ENCODE measurements around the gene ARHGAP10. TPM values are rescaled to one million over a fixed set of nuclear protein-coding genes. Genes with fewer than 3 reads are reported as not detected.

ARHGAP10 gene
- total and polyA plus RNA-seq, 3 experiments from 2014 or later: 8.6 to 14.0 (median 9.7) TPM

GRCh38 chr4:148101235-148101634 lies 369.3 kb downstream of the ARHGAP10 start:
- POLR2A ChIA-PET: no interaction called here
- Mint-ChIP-seq H3K4me3 (no peak overlapping the region), H3K4me1 (peaks cover 18 to 39% (median 29%) of the 10 kb centered on the region in 3 donors), H3K36me3 (peaks cover 12 to 52% (median 13%) of the 10 kb centered on the region in 3 donors), H3K27me3 (peaks cover 0 to 2% of the 10 kb centered on the region in 2 donors), H3K9me3 (no peaks in the 10 kb centered on the region), H3K27ac (peak overlapping the region in 2 of 8 donors; percentile 8 to 20)
- H3K4me1 ChIP-seq (ENCODE audit: insufficient read depth, low read length): no peaks in the 10 kb centered on the region
- no peaks in the 10 kb centered on the region for H3K27me3 ChIP-seq (ENCODE audit: insufficient read depth, low read length, poor library complexity, severe bottlenecking)
- CTCF ChIA-PET: no interaction called here
- H3K36me3 ChIP-seq (ENCODE audit: insufficient read depth, low read length): no peaks in the 10 kb centered on the region
- H3K4me3 ChIP-seq (ENCODE audit: low read length): no peak overlapping the region
- no peak overlapping the region for H3K27ac ChIP-seq (ENCODE audit: low read depth, low read length)
- no peak for DNase-seq
- H3K9me3 ChIP-seq (ENCODE audit: low read length): no peaks in the 10 kb centered on the region

GRCh38 chr4:148101790-148102189 lies 369.9 kb downstream of the ARHGAP10 start:
- Mint-ChIP-seq H3K27ac (peak overlapping the region in 3 of 8 donors; percentile 19 to 48 (median 43)), H3K36me3 (peaks cover 15 to 57% (median 18%) of the 10 kb centered on the region in 3 donors), H3K27me3 (peaks cover 0 to 2% of the 10 kb centered on the region in 2 donors), H3K4me3 (no peak overlapping the region), H3K4me1 (peaks cover 18 to 43% (median 25%) of the 10 kb centered on the region in 3 donors), H3K9me3 (no peaks in the 10 kb centered on the region)
- Histone ChIP-seq H3K4me3 (ENCODE audit: low read length) (no peak overlapping the region), H3K27me3 (ENCODE audit: insufficient read depth, low read length, poor library complexity, severe bottlenecking) (no peaks in the 10 kb centered on the region), H3K27ac (ENCODE audit: low read depth, low read length) (no peak overlapping the region), H3K4me1 (ENCODE audit: insufficient read depth, low read length) (no peaks in the 10 kb centered on the region), H3K36me3 (ENCODE audit: insufficient read depth, low read length) (no peaks in the 10 kb centered on the region), H3K9me3 (ENCODE audit: low read length) (no peaks in the 10 kb centered on the region)
- CTCF ChIA-PET: no interaction called here
- POLR2A ChIA-PET: no interaction called here
- DNase-seq: no peak

- Histone ChIP-seq H3K4me1 (ENCODE audit: insufficient read depth, low read length) (no peaks in the 10 kb centered on the region), H3K27me3 (ENCODE audit: insufficient read depth, low read length, poor library complexity, severe bottlenecking) (no peaks in the 10 kb centered on the region), H3K4me3 (ENCODE audit: low read length) (no peak overlapping the region), H3K9me3 (ENCODE audit: low read length) (no peaks in the 10 kb centered on the region), H3K27ac (ENCODE audit: low read depth, low read length) (no peak overlapping the region), H3K36me3 (ENCODE audit: insufficient read depth, low read length) (no peaks in the 10 kb centered on the region)
- Mint-ChIP-seq H3K4me3 (no peak overlapping the region), H3K36me3 (peaks cover 22 to 68% (median 32%) of the 10 kb centered on the region in 3 donors), H3K4me1 (peaks cover 19 to 43% (median 20%) of the 10 kb centered on the region in 3 donors), H3K27me3 (no peaks in the 10 kb centered on the region), H3K27ac (peak overlapping the region in 1 of 8 donors; percentile 21), H3K9me3 (no peaks in the 10 kb centered on the region)
- ChIA-PET CTCF (no interaction called here), POLR2A (no interaction called here)
- DNase-seq: no peak
Measured at GRCh38 chr4:148103597-148104355, 371.9 kb downstream of the ARHGAP10 start.

DNA sequence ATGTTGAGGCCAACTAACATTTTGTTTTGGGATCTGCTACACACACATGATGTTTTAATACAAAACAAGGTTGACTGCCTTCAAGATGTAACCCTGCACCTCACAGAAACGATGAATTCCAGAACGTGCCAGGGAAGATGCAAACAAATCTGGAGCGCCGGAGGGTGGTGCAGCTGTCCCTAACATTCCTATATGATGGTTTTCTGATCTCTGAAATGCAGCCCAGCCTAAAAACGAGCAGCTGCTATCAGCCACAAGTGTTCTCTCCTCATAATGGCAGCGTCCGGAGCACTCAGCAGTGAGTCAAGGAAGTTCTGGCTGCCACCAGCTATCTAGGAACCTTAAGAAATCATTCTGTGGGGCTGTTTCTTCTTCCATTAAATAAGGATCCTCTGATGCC lies 376.9 kb downstream of the ARHGAP10 start:
- H3K4me3 ChIP-seq (ENCODE audit: low read length): no peak overlapping the region
- no peak for DNase-seq
- H3K36me3 ChIP-seq (ENCODE audit: insufficient read depth, low read length): no peaks in the 10 kb centered on the region
- Mint-ChIP-seq H3K4me1 (peaks cover 7 to 43% (median 10%) of the 10 kb centered on the region in 3 donors), H3K27ac (peak overlapping the region in 1 of 8 donors; percentile 58), H3K9me3 (no peaks in the 10 kb centered on the region), H3K36me3 (peaks cover 26 to 90% (median 48%) of the 10 kb centered on the region in 3 donors), H3K4me3 (no peak overlapping the region), H3K27me3 (no peaks in the 10 kb centered on the region)
- CTCF ChIA-PET: no interaction called here
- POLR2A ChIA-PET: interaction anchor here (0.6 kb wide), 1 partner anchor 334 kb away, joined by 6 read pairs; the partner anchor contains the start of gene NR3C2
- H3K27me3 ChIP-seq (ENCODE audit: insufficient read depth, low read length, poor library complexity, severe bottlenecking): no peaks in the 10 kb centered on the region
- no peak overlapping the region for H3K27ac ChIP-seq (ENCODE audit: low read depth, low read length)
- H3K4me1 ChIP-seq (ENCODE audit: insufficient read depth, low read length): peaks cover 8% of the 10 kb centered on the region
- H3K9me3 ChIP-seq (ENCODE audit: low read length): no peaks in the 10 kb centered on the region

DNA sequence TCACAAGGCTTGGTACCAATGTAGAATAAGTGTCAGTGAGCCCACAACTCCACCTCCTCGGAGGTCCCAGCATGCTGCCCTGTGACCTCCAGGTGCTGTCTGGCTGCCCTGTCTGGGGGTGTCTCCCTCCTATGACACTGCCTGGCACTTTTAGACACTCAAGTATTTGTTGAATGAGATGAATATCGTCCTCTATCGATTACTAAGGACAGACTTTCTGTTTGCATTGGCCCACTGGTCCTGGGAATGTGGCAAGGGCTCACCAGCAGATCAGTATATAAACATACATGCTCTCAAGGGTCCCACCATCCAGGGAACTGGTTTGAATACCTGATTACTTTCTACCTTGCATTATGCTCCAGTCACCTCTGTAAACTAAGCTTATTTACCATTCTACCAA lies 377.3 kb downstream of the ARHGAP10 start:
- ChIA-PET CTCF (no interaction called here), POLR2A (interaction anchor here (0.6 kb wide), 1 partner anchor 333 kb away, joined by 6 read pairs; the partner anchor contains the start of gene NR3C2)
- peaks cover 10 to 46% (median 11%) of the 10 kb centered on the region in 3 donors for H3K4me1 Mint-ChIP-seq
- H3K4me3 ChIP-seq (ENCODE audit: low read length): no peak overlapping the region
- no peaks in the 10 kb centered on the region for H3K36me3 ChIP-seq (ENCODE audit: insufficient read depth, low read length)
- H3K27ac Mint-ChIP-seq: peak overlapping the region in 2 of 8 donors; percentile 51 to 58
- H3K27me3 ChIP-seq (ENCODE audit: insufficient read depth, low read length, poor library complexity, severe bottlenecking): no peaks in the 10 kb centered on the region
- peaks cover 8% of the 10 kb centered on the region for H3K4me1 ChIP-seq (ENCODE audit: insufficient read depth, low read length)
- no peak overlapping the region for H3K4me3 Mint-ChIP-seq
- no peak for DNase-seq
- no peaks in the 10 kb centered on the region for H3K9me3 Mint-ChIP-seq
- peaks cover 24 to 92% (median 48%) of the 10 kb centered on the region in 3 donors for H3K36me3 Mint-ChIP-seq
- no peak overlapping the region for H3K27ac ChIP-seq (ENCODE audit: low read depth, low read length)
- H3K27me3 Mint-ChIP-seq: no peaks in the 10 kb centered on the region
- no peaks in the 10 kb centered on the region for H3K9me3 ChIP-seq (ENCODE audit: low read length)

DNA sequence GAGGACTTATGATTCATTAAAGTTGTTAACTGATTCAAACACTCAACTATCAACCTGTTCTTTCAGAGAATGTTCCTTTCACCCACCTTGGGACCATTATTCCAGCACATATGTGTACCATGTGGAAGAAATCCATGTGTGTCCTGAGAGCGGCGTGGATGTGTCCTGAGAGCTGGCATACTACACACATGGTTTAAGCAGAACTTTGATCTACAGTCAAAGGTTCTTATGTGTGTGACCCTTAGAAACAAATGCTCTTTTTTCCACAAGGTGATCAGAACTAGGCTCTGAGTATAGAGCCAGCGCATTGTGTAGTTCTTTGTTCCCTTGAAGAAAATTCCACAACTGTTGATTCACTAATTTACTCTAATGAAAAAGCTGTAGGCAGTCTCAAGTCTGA lies 378.3 kb downstream of the ARHGAP10 start:
- no peaks in the 10 kb centered on the region for H3K27me3 Mint-ChIP-seq
- peaks cover 24 to 95% (median 48%) of the 10 kb centered on the region in 3 donors for H3K36me3 Mint-ChIP-seq
- no peak overlapping the region for H3K4me3 Mint-ChIP-seq
- CTCF ChIA-PET: no interaction called here
- no peaks in the 10 kb centered on the region for H3K9me3 Mint-ChIP-seq
- H3K27ac ChIP-seq (ENCODE audit: low read depth, low read length): no peak overlapping the region
- H3K4me3 ChIP-seq (ENCODE audit: low read length): no peak overlapping the region
- POLR2A ChIA-PET: no interaction called here
- no peak for DNase-seq
- H3K36me3 ChIP-seq (ENCODE audit: insufficient read depth, low read length): no peaks in the 10 kb centered on the region
- no peak overlapping the region for H3K27ac Mint-ChIP-seq
- H3K9me3 ChIP-seq (ENCODE audit: low read length): no peaks in the 10 kb centered on the region
- H3K27me3 ChIP-seq (ENCODE audit: insufficient read depth, low read length, poor library complexity, severe bottlenecking): no peaks in the 10 kb centered on the region
- H3K4me1 ChIP-seq (ENCODE audit: insufficient read depth, low read length): peaks cover 8% of the 10 kb centered on the region
- H3K4me1 Mint-ChIP-seq: peaks cover 10 to 43% (median 13%) of the 10 kb centered on the region in 3 donors

GRCh38 chr4:148112231-148112982 lies 380.5 kb downstream of the ARHGAP10 start:
- DNase-seq: no peak
- no peak overlapping the region for H3K4me3 Mint-ChIP-seq
- H3K36me3 Mint-ChIP-seq: peaks cover 18 to 82% (median 31%) of the 10 kb centered on the region in 3 donors
- no peak overlapping the region for H3K4me3 ChIP-seq (ENCODE audit: low read length)
- H3K36me3 ChIP-seq (ENCODE audit: insufficient read depth, low read length): no peaks in the 10 kb centered on the region
- H3K9me3 Mint-ChIP-seq: no peaks in the 10 kb centered on the region
- no peak overlapping the region for H3K27ac ChIP-seq (ENCODE audit: low read depth, low read length)
- H3K27ac Mint-ChIP-seq: peak overlapping the region in 2 of 8 donors; percentile 18 to 63
- no peaks in the 10 kb centered on the region for H3K9me3 ChIP-seq (ENCODE audit: low read length)
- no peaks in the 10 kb centered on the region for H3K27me3 ChIP-seq (ENCODE audit: insufficient read depth, low read length, poor library complexity, severe bottlenecking)
- CTCF ChIA-PET: no interaction called here
- peaks cover 8% of the 10 kb centered on the region for H3K4me1 ChIP-seq (ENCODE audit: insufficient read depth, low read length)
- peaks cover 10 to 38% (median 13%) of the 10 kb centered on the region in 3 donors for H3K4me1 Mint-ChIP-seq
- POLR2A ChIA-PET: no interaction called here
- no peaks in the 10 kb centered on the region for H3K27me3 Mint-ChIP-seq

DNA sequence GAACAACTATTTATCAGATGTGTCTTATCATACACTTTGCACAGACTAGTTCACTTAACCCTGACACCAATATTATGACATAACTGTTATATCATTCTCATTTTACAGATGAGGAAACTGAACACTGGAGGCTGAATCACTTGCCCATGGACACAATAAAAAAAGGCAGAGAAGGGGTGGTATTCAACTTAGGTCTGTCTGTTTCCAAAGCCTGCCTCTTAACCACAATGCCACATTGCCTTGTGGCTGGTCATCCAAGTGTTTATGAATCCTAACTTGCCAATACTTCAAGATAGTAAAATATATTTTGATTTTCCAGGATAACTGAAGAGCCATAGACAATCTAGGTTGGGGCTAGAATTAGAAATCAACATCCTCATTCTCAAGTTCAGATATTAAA lies 382.5 kb downstream of the ARHGAP10 start:
- Mint-ChIP-seq H3K4me3 (no peak overlapping the region), H3K9me3 (no peaks in the 10 kb centered on the region), H3K27me3 (no peaks in the 10 kb centered on the region), H3K4me1 (peaks cover 18 to 56% (median 19%) of the 10 kb centered on the region in 3 donors), H3K36me3 (peaks cover 21 to 84% (median 25%) of the 10 kb centered on the region in 3 donors), H3K27ac (peak overlapping the region in 3 of 8 donors; percentile 5 to 59 (median 29))
- no peak overlapping the region for H3K27ac ChIP-seq (ENCODE audit: low read depth, low read length)
- peaks cover 8% of the 10 kb centered on the region for H3K4me1 ChIP-seq (ENCODE audit: insufficient read depth, low read length)
- POLR2A ChIA-PET: interaction anchor here (0.6 kb wide), 1 partner anchor 66 kb away, joined by 5 read pairs; no protein-coding TSS in a partner anchor
- no peaks in the 10 kb centered on the region for H3K9me3 ChIP-seq (ENCODE audit: low read length)
- CTCF ChIA-PET: no interaction called here
- no peaks in the 10 kb centered on the region for H3K27me3 ChIP-seq (ENCODE audit: insufficient read depth, low read length, poor library complexity, severe bottlenecking)
- no peak overlapping the region for H3K4me3 ChIP-seq (ENCODE audit: low read length)
- DNase-seq: no peak
- H3K36me3 ChIP-seq (ENCODE audit: insufficient read depth, low read length): no peaks in the 10 kb centered on the region
